KMS-11 (cell line): ENCODE measurements around the gene RAF1.

Experiments used
- H2AFZ ChIP-seq: fragments of 200-600 bp; sonication (generic); 2 replicates; pipeline ENCODE4 v1.6.1; 2016; ENCODE audit warnings: antibody characterized with exemption, mixed run types, low read depth
- H3K27ac ChIP-seq: fragments of 200-600 bp; sonication (generic); 2 replicates; pipeline ENCODE4 v1.6.1; 2016; ENCODE audit warnings: mild to moderate bottlenecking, mixed run types
- H3K27me3 ChIP-seq: fragments of 200-600 bp; sonication (generic); 2 replicates; pipeline ENCODE4 v1.6.1; 2017; ENCODE audit warnings: mild to moderate bottlenecking, low read depth, mixed run types, moderate library complexity; ENCODE audit not compliant: insufficient read depth
- H3K36me3 ChIP-seq: fragments of 200-600 bp; sonication (generic); 2 replicates; pipeline ENCODE4 v1.6.1; 2017; ENCODE audit warnings: mild to moderate bottlenecking, mixed run types; ENCODE audit not compliant: insufficient read depth
- H3K4me1 ChIP-seq: fragments of 200-600 bp; sonication (generic); 2 replicates; pipeline ENCODE4 v1.6.1; 2016; ENCODE audit warnings: mild to moderate bottlenecking, low read depth, mixed run types; ENCODE audit not compliant: poor library complexity, severe bottlenecking
- H3K4me2 ChIP-seq: fragments of 200-600 bp; sonication (generic); 2 replicates; pipeline ENCODE4 v1.7.0; 2016; ENCODE audit warnings: mild to moderate bottlenecking, mixed run types
- H3K4me3 ChIP-seq: fragments of 200-600 bp; sonication (generic); IDR thresholded peaks from 2 replicates; pipeline ENCODE4 v1.6.1; 2017; ENCODE audit warnings: low read depth, low read length, mixed read lengths; ENCODE audit not compliant: insufficient read depth
- H3K79me2 ChIP-seq: fragments of 200-600 bp; sonication (generic); 2 replicates; pipeline ENCODE4 v1.6.1; 2016; ENCODE audit warnings: low read depth, mixed run types; ENCODE audit not compliant: insufficient read depth
- H3K9ac ChIP-seq: fragments of 200-600 bp; sonication (generic); 2 replicates; pipeline ENCODE4 v1.6.1; 2016; ENCODE audit warnings: mild to moderate bottlenecking, mixed run types
- H4K20me1 ChIP-seq: fragments of 200-600 bp; sonication (generic); 2 replicates; pipeline ENCODE4 v1.6.1; 2016; ENCODE audit warnings: mild to moderate bottlenecking, mixed run types; ENCODE audit not compliant: insufficient read depth
- TF ChIP-seq, protein P1 (sequence below): fragments of 200-600 bp; sonication (generic); conservative IDR thresholded peaks from 2 replicates; pipeline ENCODE4 v1.6.1; 2017; ENCODE audit warnings: low read depth, mild to moderate bottlenecking, antibody characterized with exemption, low read length, moderate library complexity, mixed read lengths

Gene RAF1

DNA sequence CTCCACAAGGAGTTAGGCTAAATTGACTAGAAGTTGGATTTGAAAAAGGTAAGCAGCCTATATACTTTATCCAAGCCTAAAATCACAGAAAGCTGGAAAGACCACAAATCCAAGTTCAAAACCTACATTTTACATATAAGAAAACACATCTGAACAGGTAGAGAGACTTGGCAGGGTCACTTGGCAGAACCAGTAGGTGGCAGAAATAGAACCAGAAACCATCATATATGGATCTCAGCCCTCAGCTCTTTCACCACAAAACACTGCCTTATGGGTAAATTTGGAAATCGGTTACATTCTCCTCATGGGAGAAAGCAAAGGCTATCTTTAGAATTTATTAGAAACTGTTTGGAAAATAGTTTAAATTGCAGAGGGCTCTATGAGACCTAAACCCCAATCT, 62.8 kb downstream of the RAF1 start:
- Histone ChIP-seq H4K20me1 (no peaks in the 10 kb centered on the region), H3K4me1 (peaks cover 12% of the 10 kb centered on the region), H3K27me3 (no peaks in the 10 kb centered on the region), H3K79me2 (no peaks in the 10 kb centered on the region; the same call in 1 of the 2 replicates), H3K36me3 (no peaks in the 10 kb centered on the region; the same call in 1 of the 2 replicates), H3K4me2 (no peak overlapping the region), H3K27ac (no peak overlapping the region), H2AFZ (no peak overlapping the region), H3K4me3 (no peak overlapping the region), H3K9ac (no peak overlapping the region)
- TF ChIP-seq, protein P1, sequence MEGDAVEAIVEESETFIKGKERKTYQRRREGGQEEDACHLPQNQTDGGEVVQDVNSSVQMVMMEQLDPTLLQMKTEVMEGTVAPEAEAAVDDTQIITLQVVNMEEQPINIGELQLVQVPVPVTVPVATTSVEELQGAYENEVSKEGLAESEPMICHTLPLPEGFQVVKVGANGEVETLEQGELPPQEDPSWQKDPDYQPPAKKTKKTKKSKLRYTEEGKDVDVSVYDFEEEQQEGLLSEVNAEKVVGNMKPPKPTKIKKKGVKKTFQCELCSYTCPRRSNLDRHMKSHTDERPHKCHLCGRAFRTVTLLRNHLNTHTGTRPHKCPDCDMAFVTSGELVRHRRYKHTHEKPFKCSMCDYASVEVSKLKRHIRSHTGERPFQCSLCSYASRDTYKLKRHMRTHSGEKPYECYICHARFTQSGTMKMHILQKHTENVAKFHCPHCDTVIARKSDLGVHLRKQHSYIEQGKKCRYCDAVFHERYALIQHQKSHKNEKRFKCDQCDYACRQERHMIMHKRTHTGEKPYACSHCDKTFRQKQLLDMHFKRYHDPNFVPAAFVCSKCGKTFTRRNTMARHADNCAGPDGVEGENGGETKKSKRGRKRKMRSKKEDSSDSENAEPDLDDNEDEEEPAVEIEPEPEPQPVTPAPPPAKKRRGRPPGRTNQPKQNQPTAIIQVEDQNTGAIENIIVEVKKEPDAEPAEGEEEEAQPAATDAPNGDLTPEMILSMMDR: no peak

DNA sequence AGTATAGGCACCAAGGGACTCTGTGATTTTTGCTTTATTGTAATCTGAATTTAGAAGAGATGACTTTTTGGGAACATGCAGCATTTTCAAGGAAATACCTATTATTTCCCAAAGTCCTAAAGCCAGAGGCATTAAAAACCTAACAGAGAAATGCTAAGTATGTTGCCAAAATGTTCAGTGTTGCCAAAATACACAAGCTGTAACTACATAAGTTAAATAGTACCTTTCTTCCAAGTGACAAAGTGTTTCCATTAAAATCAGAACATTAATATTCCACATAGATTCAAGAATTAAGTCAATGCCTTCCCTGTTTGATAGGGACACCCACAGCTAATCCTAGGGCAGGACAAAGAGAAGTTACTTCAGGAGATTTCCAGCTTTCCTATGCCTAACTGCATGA, 65.0 kb downstream of the RAF1 start:
- Histone ChIP-seq H3K36me3 (no peaks in the 10 kb centered on the region; the same call in 1 of the 2 replicates), H3K4me3 (no peak overlapping the region), H2AFZ (no peak overlapping the region), H4K20me1 (no peaks in the 10 kb centered on the region), H3K79me2 (no peaks in the 10 kb centered on the region; the same call in 1 of the 2 replicates), H3K27ac (no peak overlapping the region), H3K27me3 (no peaks in the 10 kb centered on the region), H3K4me1 (peaks cover 12% of the 10 kb centered on the region), H3K9ac (no peak overlapping the region), H3K4me2 (no peak overlapping the region)
- TF ChIP-seq, protein P1: no peak

DNA sequence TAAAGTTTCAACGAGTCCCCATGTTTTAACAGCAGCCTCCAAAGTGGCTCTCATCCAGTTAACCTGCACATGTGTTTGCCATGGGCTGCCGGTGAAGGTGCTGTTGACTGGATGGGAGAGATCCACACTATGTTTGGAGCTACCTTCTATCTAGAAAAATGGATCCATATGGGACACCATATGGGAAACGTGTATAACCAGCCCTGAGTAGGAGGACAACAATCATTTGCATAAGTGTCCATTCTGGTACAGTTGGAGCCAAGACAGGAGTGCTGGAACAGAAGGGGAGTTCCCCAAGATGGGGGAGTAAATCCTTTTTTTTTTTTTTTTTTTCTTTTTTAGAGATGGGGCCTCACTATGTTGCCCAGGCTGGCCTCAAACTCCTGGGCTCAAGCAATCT, 70.4 kb downstream of the RAF1 start:
- H4K20me1 ChIP-seq: no peaks in the 10 kb centered on the region
- no peak overlapping the region for H3K4me2 ChIP-seq
- TF ChIP-seq, protein P1: no peak
- H3K4me3 ChIP-seq: no peak overlapping the region
- H3K36me3 ChIP-seq: no peaks in the 10 kb centered on the region
- H3K9ac ChIP-seq: no peak overlapping the region
- H3K27ac ChIP-seq: no peak overlapping the region
- H2AFZ ChIP-seq: no peak overlapping the region
- no peaks in the 10 kb centered on the region for H3K27me3 ChIP-seq
- H3K79me2 ChIP-seq: no peaks in the 10 kb centered on the region
- H3K4me1 ChIP-seq: no peaks in the 10 kb centered on the region

DNA sequence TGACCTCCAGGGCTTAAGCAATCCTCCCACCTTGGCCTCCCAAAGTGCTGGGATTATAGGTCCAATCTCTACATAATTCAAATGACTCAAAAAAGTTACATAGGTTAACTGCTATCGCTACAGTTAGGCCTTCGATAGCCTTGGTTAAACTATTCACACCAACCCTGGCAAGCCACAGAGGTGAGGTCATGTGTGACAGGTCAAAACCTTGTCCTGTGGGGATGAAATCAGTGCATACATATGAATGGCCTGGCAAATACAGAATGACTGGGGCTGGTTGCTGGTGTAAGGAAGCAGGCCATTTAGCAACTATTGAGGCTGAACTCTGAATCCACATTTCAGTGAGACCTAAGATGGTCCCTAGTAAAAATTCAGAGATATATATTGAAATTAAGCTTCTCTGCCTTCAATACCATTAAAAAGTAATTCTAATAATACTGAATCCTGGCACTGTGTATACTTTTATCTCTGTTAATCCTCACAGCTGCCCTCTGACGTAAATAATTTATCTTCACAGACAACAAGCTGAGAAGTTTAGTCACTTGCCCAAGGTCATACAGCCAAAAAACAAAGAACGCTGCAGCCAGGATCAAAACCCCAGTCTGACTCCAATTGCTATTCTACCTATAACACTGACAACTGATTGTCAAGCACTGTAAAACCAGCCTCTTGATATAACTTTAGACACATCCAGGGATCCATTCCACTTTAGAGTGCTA, 71.8 kb downstream of the RAF1 start:
- Histone ChIP-seq H3K4me2 (no peak overlapping the region), H3K4me1 (no peaks in the 10 kb centered on the region), H3K27me3 (no peaks in the 10 kb centered on the region), H2AFZ (no peak overlapping the region), H3K36me3 (no peaks in the 10 kb centered on the region), H3K4me3 (no peak overlapping the region), H3K79me2 (no peaks in the 10 kb centered on the region), H3K9ac (no peak overlapping the region), H3K27ac (no peak overlapping the region), H4K20me1 (no peaks in the 10 kb centered on the region)
- TF ChIP-seq, protein P1: no peak
